HG03354 (cell line): Measurements from ENCODE around the gene THEM4.
"Not testable (repeated sequence)": the region's sequence is repeated elsewhere in the genome, so short reads cannot be mapped to it uniquely, and the experiment has no call there.

Experiments
- ATAC-seq: cut with Tn5 transposase; IDR thresholded peaks from one replicate; pipeline ENCODE4 v1.9.1; 2021; ENCODE audit warnings: mild to moderate bottlenecking; ENCODE audit not compliant: unreplicated experiment, poor library complexity, severe bottlenecking

Gene THEM4

GRCh38 chr1:151935894-151936602 is 26.7 kb upstream of the THEM4 start:
- ATAC-seq: no peak

DNA sequence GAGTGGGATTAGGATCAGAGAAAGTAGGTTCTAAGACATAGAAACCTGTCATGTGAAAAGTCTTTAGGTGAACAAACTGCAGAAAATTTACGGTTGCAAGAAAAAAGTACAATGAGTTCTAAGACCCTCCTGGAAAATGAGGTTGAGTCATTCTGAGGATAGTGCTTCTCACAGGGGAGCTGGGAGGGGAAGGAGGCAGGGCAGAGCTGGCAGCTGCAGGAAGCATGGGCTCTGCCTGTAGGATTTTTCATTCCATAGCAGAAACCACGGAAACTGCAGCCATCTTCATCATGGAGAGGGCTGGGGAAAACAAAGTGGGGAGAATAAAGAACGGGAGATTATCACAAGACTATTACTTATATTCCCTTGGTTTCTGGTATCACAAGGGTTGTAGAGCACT is 25.8 kb upstream of the THEM4 start:
- ATAC-seq: no peak

DNA sequence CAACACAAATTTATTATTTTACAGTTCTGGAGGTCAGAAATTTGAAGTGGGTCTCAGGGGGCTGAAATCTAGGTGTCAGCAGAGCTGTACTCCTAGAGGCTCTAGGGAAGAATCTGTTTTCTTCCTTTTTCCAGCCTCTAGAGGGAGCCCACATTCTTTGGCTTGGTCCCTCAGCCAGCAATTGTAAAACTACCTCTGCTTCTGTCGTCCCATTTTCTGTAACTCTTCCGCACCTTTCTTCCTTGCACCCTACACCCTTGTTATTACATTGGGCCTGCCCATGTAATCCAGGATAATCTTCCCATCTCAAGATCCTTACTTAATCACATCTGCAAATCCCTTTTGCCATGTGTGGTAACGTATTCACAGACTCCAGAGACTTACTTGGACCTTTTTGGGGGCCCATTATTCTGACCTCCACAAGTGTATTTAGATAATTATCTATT is 24.8 kb upstream of the THEM4 start:
- no peak for ATAC-seq

GRCh38 chr1:151924691-151925587 is 15.6 kb upstream of the THEM4 start:
- ATAC-seq: no peak

GRCh38 chr1:151923422-151923821 is 14.1 kb upstream of the THEM4 start:
- ATAC-seq: no peak

GRCh38 chr1:151920149-151920548 is 10.8 kb upstream of the THEM4 start:
- ATAC-seq: no peak

- ATAC-seq: no peak
These were observed 9.7 kb upstream of the THEM4 start for GRCh38 chr1:151918819-151919610.

GRCh38 chr1:151918156-151918555 is 8.8 kb upstream of the THEM4 start:
- ATAC-seq: no peak

DNA sequence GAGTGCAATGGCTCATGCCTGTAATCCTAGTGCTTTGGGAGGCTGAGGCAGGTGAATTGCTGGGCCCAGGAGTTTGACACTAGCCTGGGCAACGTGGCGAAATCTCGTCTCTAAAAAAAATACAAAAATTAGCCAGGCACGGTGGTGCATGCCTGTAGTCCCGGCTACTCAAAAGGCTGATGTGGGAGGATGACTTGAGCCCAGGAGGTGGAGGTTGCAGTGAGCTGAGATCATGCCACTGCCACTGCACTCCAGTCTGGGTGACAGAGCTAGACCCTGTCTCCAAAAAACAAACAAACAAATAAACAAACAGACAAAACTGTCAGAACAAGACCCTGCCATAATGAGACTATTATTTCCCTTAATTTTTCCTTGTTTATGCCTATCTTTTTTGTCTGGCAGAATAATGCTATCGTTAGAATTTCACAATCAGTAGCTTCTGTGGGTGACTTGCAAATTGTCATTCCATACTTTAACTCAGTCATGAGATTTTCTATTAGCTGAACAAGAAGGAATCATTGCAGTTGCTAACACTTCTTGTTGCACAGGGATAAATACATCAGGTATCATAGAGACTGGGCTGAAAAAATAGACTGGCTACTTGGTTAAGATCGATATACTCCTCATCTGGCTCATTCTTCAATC is 7.5 kb upstream of the THEM4 start:
- no peak for ATAC-seq

GRCh38 chr1:151915061-151915686 is 5.9 kb upstream of the THEM4 start:
- ATAC-seq: no peak

GRCh38 chr1:151914076-151914475 is 4.8 kb upstream of the THEM4 start:
- no peak for ATAC-seq

DNA sequence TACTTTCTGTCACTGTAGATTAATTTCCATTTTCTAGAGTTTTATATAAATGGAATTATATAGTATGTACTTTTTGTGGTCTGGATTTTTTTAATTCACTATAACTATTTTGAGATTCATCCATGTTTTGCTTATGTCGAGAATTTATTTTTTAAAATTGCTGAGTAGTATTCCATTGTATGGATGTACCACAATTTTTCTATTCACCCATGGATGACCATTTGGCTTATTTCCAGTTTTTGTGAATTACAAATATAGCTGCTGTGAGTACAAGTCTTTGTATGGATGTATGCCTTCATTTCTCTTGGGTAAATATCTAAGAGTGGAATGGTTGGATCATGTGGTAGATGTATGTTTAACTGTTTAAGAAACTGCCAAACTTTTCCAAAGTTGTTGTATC is 3.7 kb upstream of the THEM4 start:
- ATAC-seq: no peak

GRCh38 chr1:151908228-151908691 is 1.1 kb downstream of the THEM4 start:
- ATAC-seq: no peak

DNA sequence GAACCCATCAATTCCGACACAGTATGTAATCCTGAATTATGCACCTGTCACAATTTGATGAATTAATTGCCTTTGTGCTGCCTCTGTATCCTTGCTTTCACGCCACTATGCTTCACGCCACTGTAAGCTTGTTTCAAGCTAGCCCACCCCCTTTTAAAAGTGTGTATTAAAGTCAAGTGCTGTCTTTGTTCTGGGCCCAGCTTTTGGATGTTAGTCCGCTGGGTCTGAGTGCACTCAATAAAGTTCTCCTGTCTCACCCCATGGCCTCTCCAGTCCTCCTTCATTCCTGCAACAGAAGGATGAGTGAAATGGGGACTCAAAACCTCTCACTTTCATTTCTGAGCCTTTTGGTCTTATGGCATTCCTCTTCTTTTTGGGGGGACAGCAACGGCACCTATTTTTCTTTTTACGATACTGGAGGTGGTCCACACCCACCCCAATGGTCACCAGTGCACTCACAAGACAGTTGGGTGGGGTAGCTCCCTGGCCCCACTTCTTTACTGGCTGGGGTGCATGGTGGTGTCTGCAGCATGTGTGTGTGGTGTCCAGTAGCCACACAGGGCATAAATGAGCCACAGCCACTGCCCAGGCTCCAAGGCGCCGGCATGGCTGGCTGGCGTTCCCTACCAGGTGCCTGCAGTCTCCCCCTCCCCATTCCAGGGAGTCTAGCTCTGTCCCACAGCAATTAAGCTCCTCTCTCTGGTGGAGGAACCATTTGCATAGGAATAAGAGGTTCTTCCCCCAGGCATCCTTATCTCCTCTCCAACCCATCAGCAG is 1.8 kb downstream of the THEM4 start:
- ATAC-seq: no peak

GRCh38 chr1:151906324-151906645 is 3.0 kb downstream of the THEM4 start:
- ATAC-seq: not testable (repeated sequence)

DNA sequence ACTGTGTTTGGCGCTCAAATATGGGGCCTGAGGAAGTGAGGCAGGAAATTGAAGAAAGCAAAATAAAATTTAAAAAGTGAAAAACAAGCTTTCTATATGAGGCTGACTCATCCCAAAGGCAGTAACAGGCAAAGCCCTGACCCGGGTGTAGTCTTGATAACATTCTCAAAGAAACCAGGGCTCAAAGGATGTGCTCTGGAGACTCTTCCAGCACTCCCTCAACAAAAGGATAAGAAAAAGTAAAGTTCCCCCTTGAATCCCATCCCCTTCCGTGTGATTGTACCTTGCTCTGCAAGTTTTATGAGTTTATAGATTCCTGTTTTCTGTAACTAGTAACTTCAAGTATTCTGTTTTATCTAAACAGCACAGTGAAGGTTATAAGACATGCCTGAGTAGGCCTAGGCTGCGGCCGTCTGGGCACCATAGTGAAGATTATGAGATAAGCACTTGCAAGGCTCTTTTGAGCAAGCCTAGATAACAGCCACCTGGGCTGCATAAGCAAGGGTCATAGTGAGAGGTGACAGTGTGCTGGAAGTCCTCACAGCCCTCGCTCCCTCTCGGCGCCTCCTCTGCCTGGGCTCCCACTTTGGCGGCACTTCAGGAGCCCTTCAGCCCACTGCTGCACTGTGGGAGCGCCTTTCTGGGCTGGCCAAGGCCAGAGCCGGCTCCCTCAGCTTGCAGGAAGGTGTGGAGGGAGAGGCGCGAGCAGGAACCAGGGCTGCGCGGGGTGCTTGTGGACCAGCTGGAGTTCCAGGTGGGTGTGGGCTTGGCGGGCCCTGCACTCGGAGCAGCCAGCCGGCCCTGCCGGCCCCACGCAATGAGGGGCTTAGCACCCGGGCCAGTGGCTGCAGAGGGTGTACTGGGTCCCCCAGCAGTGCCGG is 3.6 kb downstream of the THEM4 start:
- ATAC-seq: not testable (repeated sequence)

DNA sequence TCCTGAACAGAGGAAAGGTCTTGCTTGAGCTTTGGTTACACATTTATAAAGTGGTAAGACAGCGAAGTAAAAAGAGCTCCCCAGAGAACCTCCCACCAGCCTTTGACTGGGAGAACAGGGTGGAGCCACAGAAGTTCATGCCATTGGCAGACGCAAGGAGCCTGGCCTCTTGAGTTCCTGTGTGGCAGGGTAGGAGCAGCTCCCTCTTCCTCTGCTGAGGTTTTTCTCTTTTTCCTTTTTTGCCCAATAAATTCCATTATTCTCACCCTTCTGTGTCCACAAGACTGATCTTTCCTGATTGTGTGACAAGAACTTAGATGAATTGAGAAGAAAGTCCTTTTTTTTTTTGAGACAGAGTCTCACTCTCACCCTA is 4.3 kb downstream of the THEM4 start:
- ATAC-seq: no peak

DNA sequence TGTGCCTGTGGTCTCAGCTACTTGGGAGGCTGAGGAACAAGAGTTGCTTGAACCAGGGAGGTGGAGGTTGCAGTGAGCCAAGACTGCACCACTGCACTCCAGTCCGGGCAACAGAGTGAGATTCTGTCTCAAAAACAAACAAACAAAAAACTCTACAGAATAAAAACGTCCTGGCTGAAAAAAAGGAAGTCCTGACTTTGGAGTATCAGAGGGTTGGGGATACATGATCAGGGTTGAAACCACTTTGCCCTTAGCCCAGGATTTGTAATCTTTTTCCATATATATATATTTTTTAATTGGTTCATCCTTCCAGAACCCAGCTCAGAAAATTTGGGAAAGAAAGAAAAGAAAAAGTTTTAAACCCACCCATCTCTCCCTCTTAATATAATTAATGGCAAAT is 6.5 kb downstream of the THEM4 start:
- no peak for ATAC-seq
